ENCODE data around the gene OR5K4. TPM values are rescaled to one million over a fixed set of nuclear protein-coding genes. Genes with fewer than 3 reads are reported as not detected.

Gene OR5K4
- not detected in 2 replicates for total RNA-seq (2011; cell fraction: chromatin; rRNA removed; ENCODE audit: low replicate concordance)
- total RNA-seq (2011; cell fraction: nucleolus; rRNA removed): not detected in 2 replicates
- total RNA-seq (2011; cell fraction: nucleoplasm; rRNA removed): not detected in 2 replicates
- not detected in 2 replicates for total RNA-seq (2014; rRNA removed)
- total RNA-seq (2014; rRNA removed; fragmentation: Illumina TruSeq; extraction: Trizol): not detected in 2 replicates
- total RNA-seq (2015; rRNA removed; fragmentation: Illumina TruSeq; extraction: Trizol): not detected in 2 replicates
- total RNA-seq (2021): not detected in 2 replicates
- polyA plus RNA-seq (2011; rRNA removed): not detected in 2 replicates
- polyA plus RNA-seq (2011; cell fraction: cytosol; rRNA removed): not detected in 2 replicates
- polyA plus RNA-seq (2011; cell fraction: nucleus; rRNA removed): not detected in 2 replicates
- not detected in 2 replicates for polyA plus RNA-seq (2012)
- polyA plus RNA-seq (2014; fragmentation: Illumina TruSeq; extraction: Trizol): not detected in 2 replicates
- not detected for polyA plus RNA-seq (2014; fragmentation: Nextera tagmentation; extraction: Ambion mirVana)
- not detected in 2 replicates for polyA plus RNA-seq (2014; rRNA removed)
- polyA minus RNA-seq (2011; rRNA and poly(A)+ RNA removed): not detected in 2 replicates
- not detected in 2 replicates for polyA minus RNA-seq (2011; cell fraction: cytosol; rRNA and poly(A)+ RNA removed)
- polyA minus RNA-seq (2011; cell fraction: nucleus; rRNA and poly(A)+ RNA removed): not detected in 2 replicates
- Bru-seq, nascent RNA: not detected
- not detected for BruChase-seq, experiment 1, labeled RNA remaining after a 2-hour chase
- not detected for BruChase-seq, experiment 2, labeled RNA remaining after a 6-hour chase
- long read RNA-seq, experiment 1: 0 reads
- long read RNA-seq, experiment 2: 0 reads
- long read RNA-seq, experiment 3: 0 reads

DNA sequence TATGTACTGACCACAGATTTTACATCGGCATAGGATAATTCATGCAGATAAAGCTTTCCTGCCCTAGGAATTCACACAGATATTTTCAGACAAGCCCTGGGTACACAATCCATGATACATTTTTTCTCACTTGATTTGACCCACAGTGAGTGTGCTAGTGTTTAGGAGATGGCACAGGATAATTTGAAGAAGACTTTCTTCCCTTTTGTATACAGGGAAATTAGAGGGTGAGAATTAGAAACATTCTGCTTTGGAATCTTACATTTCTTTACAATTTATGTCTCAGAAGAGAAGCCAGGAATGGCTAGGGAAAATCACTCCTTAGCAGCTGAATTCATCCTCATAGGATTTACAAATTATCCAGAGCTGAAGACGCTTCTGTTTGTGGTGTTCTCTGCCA lies at the start of gene OR5K4:
Gene OR5K4, plus strand, starts transcription at position 301 of the 400 bp plus-strand sequence. Its CDS starts 0 bp downstream, at position 301.
- no peaks in the 10 kb centered on the region for H3K9me3 ChIP-seq (replicated peaks; ENCODE audit: control insufficient read depth, insufficient read depth, low read depth, low read length)
- H3K4me2 ChIP-seq (ENCODE audit: insufficient read depth, low read length): no peak within 1 kb of the TSS
- H3K4me1 ChIP-seq (replicated peaks in 1 of 2; ENCODE audit: control insufficient read depth in 2 of 2, insufficient read depth in 2 of 2, low read length in 2 of 2): no peaks in the 10 kb centered on the region
- H3K27ac ChIP-seq (ENCODE audit: extremely low read depth, low read depth, low read length): no peak within 1 kb of the TSS
- TF ChIP-seq C11orf30 (IDR thresholded peaks at IDR 0.05; ENCODE audit: low read depth) (no peak), NEUROD1 (IDR thresholded peaks at IDR 0.05; ENCODE audit: borderline replicate concordance, low read depth, low read length, partially characterized antibody) (no peak), HMG20A (CRISPR knock-in tag; conservative IDR thresholded peaks at IDR 0.05) (no peak), TAF15 (IDR thresholded peaks at IDR 0.05; ENCODE audit: low read depth, low read length) (no peak), MCM3 (IDR thresholded peaks at IDR 0.05) (no peak), RNF2 (IDR thresholded peaks at IDR 0.05) (no peak)
- WGBS (ENCODE audit: insufficient coverage, low coverage, missing lambda C conversion rate): 0% methylated on average over 2 of the region's 2 CpGs
- no peak for FAIRE-seq
- in situ Hi-C loops (cut with MboI) (no loop called here), intact Hi-C loops (cut with micrococcal nuclease) (no loop called here)
- DNase-seq (ENCODE audit: extremely low read depth in 1 of 4, low spot score in 3 of 4): no peak
- H3K4me3 ChIP-seq: no peak within 1 kb of the TSS
- H3K27me3 ChIP-seq (ENCODE audit: control insufficient read depth in 2 of 2, insufficient read depth in 2 of 2, low read length in 2 of 2): no peaks in the 10 kb centered on the region
- H3K9me1 ChIP-seq (ENCODE audit: control insufficient read depth, insufficient read depth, low read length): no peaks in the 10 kb centered on the region
- H3K9ac ChIP-seq (ENCODE audit: insufficient read depth in 1 of 2, low read depth in 2 of 2, low read length in 2 of 2): no peak within 1 kb of the TSS
- H3K36me3 ChIP-seq (ENCODE audit: control insufficient read depth, insufficient read depth, low read length): no peaks in the 10 kb centered on the region
- POLR2A ChIA-PET: no interaction called here
- ATAC-seq: no peak
- CTCF ChIA-PET (ENCODE audit: low intra/inter-chr PET ratio): no interaction called here
- no peaks in the 10 kb centered on the region for H4K20me1 ChIP-seq (replicated peaks; ENCODE audit: control insufficient read depth, insufficient read depth, low read length)
- no peak within 1 kb of the TSS for H2AFZ ChIP-seq (ENCODE audit: low read depth, low read length)
- no TSS peak for BruUV-seq (replicated peaks)
- H3K79me2 ChIP-seq (ENCODE audit: control insufficient read depth, insufficient read depth, low read length): no peaks in the 10 kb centered on the region

All from K562 (cell line).